ENCODE results near the gene CLEC2D. TPM values are rescaled to one million over a fixed set of nuclear protein-coding genes. Genes with fewer than 3 reads are reported as not detected.

CLEC2D gene
- total and polyA plus RNA-seq, 10 donors = 20.8 to 131 (median 79.9) TPM

DNA sequence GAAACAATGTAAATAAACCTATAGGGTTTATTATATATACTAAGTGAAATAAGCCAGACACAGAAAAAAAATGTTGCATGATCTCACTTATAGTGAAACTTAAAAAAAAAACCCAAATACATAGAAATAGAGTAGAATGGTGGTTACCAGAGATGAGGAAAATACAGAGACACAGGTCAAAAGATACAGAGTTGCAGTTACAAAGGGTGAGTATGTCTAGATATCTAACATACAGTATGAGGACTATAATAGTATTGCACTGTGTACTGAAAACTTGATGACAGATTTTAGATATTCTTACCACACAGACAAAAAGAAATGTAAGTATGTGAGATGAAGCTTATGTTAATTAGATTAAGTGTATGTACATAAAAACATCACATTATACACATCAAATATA lies 28.1 kb downstream of the CLEC2D start:
- no peak for DNase-seq
- intact Hi-C loops (cut with DNase I; ENCODE audit: low total_unique reads) = no loop called here

DNA sequence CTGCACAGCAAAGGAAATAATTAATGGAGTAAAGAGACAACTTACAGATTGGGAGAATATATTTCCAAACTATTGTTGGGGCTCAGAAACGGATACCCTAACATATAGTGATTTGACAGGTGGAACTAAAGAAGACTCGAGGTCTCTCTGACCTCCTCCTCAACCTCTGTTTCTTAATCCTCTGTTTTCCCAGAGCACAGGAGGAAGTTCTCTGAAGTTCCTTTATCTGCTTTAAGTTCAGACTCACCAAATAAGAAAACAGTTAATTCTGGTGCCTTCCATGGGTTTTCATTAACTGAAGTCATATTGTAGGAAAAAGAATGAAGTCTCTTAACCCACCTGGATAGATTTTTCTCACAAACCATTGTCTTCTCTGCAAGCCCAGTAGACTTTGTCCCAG lies 29.2 kb downstream of the CLEC2D start:
- peaks cover 9 to 74% (median 44%) of the 10 kb centered on the region in 6 donors for H3K4me1 ChIP-seq
- intact Hi-C loops (cut with DNase I; ENCODE audit: low total_unique reads) = no loop called here
- no peak overlapping the region for H3K4me3 ChIP-seq
- H3K27ac ChIP-seq = peak overlapping the region in 4 of 8 donors; percentile 33 to 72 (median 50)
- H3K27me3 ChIP-seq (replicated peaks in 1 of 7) = no peaks in the 10 kb centered on the region
- H3K36me3 ChIP-seq = peaks cover 0 to 37% (median 15%) of the 10 kb centered on the region in 6 donors
- no peak for DNase-seq
- H3K9me3 ChIP-seq = peaks cover 0 to 32% (median 11%) of the 10 kb centered on the region in 8 donors
- TF ChIP-seq, protein P1, sequence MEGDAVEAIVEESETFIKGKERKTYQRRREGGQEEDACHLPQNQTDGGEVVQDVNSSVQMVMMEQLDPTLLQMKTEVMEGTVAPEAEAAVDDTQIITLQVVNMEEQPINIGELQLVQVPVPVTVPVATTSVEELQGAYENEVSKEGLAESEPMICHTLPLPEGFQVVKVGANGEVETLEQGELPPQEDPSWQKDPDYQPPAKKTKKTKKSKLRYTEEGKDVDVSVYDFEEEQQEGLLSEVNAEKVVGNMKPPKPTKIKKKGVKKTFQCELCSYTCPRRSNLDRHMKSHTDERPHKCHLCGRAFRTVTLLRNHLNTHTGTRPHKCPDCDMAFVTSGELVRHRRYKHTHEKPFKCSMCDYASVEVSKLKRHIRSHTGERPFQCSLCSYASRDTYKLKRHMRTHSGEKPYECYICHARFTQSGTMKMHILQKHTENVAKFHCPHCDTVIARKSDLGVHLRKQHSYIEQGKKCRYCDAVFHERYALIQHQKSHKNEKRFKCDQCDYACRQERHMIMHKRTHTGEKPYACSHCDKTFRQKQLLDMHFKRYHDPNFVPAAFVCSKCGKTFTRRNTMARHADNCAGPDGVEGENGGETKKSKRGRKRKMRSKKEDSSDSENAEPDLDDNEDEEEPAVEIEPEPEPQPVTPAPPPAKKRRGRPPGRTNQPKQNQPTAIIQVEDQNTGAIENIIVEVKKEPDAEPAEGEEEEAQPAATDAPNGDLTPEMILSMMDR (IDR thresholded peaks at IDR 0.05 in 8 of 11, conservative IDR thresholded peaks at IDR 0.05 in 3 of 11) = no peak
- TF ChIP-seq POLR2AphosphoS5 (IDR thresholded peaks at IDR 0.05) (no peak), POLR2A (IDR thresholded peaks at IDR 0.05) (no peak)
- WGBS, 5 donors = 43 to 71% (median 59%) methylated on average over 2 of the region's 2 CpGs

More for the DNA sequence above, 28.1 kb downstream of the CLEC2D start:
- peaks cover 0 to 32% (median 11%) of the 10 kb centered on the region in 8 donors for H3K9me3 ChIP-seq
- H3K27me3 ChIP-seq (replicated peaks in 1 of 7) = no peaks in the 10 kb centered on the region
- H3K4me3 ChIP-seq = no peak overlapping the region
- no peak overlapping the region for H3K27ac ChIP-seq
- TF ChIP-seq, protein P1 (IDR thresholded peaks at IDR 0.05 in 8 of 11, conservative IDR thresholded peaks at IDR 0.05 in 3 of 11) = no peak
- no peak for TF ChIP-seq POLR2AphosphoS5 (IDR thresholded peaks at IDR 0.05)
- no peak for TF ChIP-seq POLR2A (IDR thresholded peaks at IDR 0.05)
- H3K4me1 ChIP-seq = peaks cover 9 to 67% (median 36%) of the 10 kb centered on the region in 6 donors
- H3K36me3 ChIP-seq = peaks cover 0 to 48% (median 20%) of the 10 kb centered on the region in 6 donors

DNA sequence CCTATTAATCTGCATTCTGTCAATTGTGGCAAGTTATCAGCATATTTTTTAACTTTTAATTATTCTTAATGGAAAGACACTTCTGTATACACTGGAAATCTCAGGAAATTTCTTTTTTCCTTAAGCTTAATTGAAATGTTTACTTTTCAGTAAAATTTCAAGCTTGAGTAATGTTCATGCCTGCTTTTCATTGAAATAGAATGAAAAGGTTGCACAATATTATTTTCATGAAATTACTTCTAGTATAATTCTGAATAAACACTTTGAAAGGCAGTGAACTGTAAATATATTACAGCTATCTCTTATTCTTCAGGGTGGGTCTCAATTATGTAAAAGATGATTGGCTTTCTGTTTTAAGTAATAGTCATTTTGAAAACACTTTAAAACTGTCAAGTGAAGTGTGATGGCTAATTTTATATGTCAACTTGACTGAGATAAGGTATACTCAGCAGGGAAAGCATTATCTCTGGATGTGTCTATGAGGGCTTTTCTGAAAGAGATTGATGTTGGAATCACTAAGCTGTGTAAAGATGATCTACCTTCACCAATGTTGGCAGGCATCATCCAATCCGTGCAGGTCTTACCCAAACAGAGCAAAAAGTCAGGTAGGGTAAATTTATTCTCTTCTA lies 29.9 kb downstream of the CLEC2D start:
- H3K4me3 ChIP-seq = no peak overlapping the region
- no peaks in the 10 kb centered on the region for H3K27me3 ChIP-seq (replicated peaks in 1 of 7)
- TF ChIP-seq POLR2A (IDR thresholded peaks at IDR 0.05) = no peak
- TF ChIP-seq POLR2AphosphoS5 (IDR thresholded peaks at IDR 0.05) = no peak
- TF ChIP-seq, protein P1 (IDR thresholded peaks at IDR 0.05 in 8 of 11, conservative IDR thresholded peaks at IDR 0.05 in 3 of 11) = no peak
- intact Hi-C loops (cut with DNase I; ENCODE audit: low total_unique reads) = no loop called here
- H3K27ac ChIP-seq = peak overlapping the region in 7 of 8 donors; percentile 6 to 72 (median 42)
- DNase-seq = no peak
- H3K9me3 ChIP-seq = peaks cover 0 to 32% (median 11%) of the 10 kb centered on the region in 8 donors
- H3K36me3 ChIP-seq = peaks cover 0 to 30% (median 13%) of the 10 kb centered on the region in 6 donors
- peaks cover 9 to 71% (median 43%) of the 10 kb centered on the region in 6 donors for H3K4me1 ChIP-seq
- 46 to 86% (median 73%) methylated on average over 1 of the region's 1 CpG for WGBS, 5 donors

DNA sequence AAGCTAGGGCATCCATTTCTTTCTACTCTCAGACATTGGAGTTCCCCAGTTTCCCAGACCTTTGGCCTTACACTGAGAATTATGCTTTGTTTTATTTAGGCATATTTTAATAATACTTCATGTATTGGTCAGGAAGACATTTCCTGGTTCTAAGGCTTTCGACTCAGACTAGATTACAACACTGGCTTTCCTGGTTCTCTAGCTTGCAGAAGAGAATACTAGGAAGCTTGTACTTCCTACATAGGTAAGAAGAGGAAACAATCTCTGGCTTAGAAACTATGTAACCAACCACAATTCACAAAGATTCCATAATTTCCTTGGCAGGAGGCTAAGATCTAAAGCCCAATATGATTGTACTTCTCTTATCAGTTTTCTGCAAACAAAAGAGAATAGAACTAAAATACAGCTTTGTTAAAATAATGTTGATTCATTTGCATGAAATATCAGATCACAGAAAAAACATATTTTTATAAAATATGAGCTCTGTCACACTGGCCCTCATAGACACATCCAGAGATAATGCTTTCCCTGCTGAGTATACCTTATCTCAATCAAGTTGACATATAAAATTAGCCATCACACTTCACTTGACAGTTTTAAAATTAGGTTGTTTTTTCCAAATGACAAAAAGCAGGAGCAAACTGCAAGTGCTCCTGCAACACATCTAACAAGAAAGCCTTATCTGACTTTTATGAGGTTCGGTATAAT lies 30.5 kb downstream of the CLEC2D start:
- TF ChIP-seq POLR2AphosphoS5 (IDR thresholded peaks at IDR 0.05) = no peak
- no peak for TF ChIP-seq POLR2A (IDR thresholded peaks at IDR 0.05)
- TF ChIP-seq, protein P1 (IDR thresholded peaks at IDR 0.05 in 8 of 11, conservative IDR thresholded peaks at IDR 0.05 in 3 of 11) = no peak
- intact Hi-C loops (cut with DNase I; ENCODE audit: low total_unique reads) = loop anchor here (10.0 kb wide), 1 partner anchor 365 kb away; no protein-coding TSS in a partner anchor

More for the DNA sequence above, 30.5 kb downstream of the CLEC2D start:
- Histone ChIP-seq H3K27me3 (replicated peaks in 1 of 7) (no peaks in the 10 kb centered on the region), H3K9me3 (peaks cover 0 to 36% (median 11%) of the 10 kb centered on the region in 8 donors), H3K4me1 (peaks cover 9 to 64% (median 40%) of the 10 kb centered on the region in 6 donors), H3K36me3 (peaks cover 0 to 24% (median 8%) of the 10 kb centered on the region in 6 donors), H3K27ac (peak overlapping the region in 6 of 8 donors; percentile 6 to 72 (median 43)), H3K4me3 (no peak overlapping the region)
- no peak for DNase-seq
- 50 to 64% (median 61%) methylated on average over 2 of the region's 2 CpGs for WGBS, 5 donors

All from spleen (tissue), 11 donors.